Middle frontal gyrus (tissue), 1 donor: Measurements from ENCODE around the gene ADCY4.

ENCODE experiments used
- DNase-seq: peaks from one replicate; pipeline ENCODE4 v3.0.0-alpha.2; 2015; ENCODE audit warnings: low spot score; ENCODE audit errors: extremely low spot score

The ADCY4 gene

DNA sequence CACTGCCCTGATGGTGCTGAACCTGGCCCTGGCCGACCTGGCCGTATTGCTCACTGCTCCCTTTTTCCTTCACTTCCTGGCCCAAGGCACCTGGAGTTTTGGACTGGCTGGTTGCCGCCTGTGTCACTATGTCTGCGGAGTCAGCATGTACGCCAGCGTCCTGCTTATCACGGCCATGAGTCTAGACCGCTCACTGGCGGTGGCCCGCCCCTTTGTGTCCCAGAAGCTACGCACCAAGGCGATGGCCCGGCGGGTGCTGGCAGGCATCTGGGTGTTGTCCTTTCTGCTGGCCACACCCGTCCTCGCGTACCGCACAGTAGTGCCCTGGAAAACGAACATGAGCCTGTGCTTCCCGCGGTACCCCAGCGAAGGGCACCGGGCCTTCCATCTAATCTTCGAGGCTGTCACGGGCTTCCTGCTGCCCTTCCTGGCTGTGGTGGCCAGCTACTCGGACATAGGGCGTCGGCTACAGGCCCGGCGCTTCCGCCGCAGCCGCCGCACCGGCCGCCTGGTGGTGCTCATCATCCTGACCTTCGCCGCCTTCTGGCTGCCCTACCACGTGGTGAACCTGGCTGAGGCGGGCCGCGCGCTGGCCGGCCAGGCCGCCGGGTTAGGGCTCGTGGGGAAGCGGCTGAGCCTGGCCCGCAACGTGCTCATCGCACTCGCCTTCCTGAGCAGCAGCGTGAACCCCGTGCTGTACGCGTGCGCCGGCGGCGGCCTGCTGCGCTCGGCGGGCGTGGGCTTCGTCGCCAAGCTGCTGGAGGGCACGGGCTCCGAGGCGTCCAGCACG is 18.9 kb downstream of the ADCY4 start:
- DNase-seq = no peak

DNA sequence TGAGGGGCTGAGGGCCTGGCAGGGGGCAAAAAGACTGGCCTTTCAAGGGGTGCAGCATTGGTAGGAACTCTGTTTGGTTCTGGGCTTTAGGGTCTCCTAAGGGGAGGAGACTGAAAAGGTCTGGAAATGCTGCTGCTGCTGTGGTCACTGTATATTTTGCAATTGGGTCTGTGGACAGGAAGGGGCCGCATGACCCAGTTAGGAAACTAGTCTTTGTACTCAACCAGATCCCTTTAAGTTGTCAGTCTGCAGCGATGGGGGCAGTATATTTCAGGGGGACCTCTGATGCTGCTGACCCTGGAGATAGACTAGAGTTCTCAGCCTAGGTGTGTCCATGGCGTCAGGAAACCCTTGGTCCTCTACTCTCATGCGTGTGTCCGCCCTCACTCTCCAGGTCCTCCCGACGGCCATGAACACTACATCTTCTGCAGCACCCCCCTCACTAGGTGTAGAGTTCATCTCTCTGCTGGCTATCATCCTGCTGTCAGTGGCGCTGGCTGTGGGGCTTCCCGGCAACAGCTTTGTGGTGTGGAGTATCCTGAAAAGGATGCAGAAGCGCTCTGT is 19.5 kb downstream of the ADCY4 start:
- DNase-seq = no peak

GRCh38 chr14:24314377-24315193 is 20.3 kb downstream of the ADCY4 start:
- no peak for DNase-seq

DNA sequence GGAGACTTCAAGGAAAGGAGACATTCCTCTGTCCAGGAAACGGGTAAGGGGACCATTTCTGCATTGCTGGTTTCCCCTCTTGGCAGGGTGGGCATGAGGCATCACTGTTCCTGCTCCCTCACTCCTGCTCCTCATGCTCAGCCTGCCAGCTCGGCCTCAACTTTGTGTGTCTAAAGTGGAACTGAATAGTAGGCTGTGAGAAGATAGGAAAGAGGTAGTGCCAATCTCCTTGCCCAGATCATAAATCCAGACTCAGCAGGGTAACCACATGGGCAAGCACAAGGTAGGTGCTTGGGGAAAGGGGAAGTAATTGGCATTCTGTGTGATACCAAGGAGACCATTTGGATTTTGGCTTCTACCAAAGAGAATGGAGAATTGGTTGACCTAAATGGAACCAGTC is 21.0 kb downstream of the ADCY4 start:
- no peak for DNase-seq

- DNase-seq = no peak
Observed at GRCh38 chr14:24312736-24313507, 21.9 kb downstream of the ADCY4 start.

DNA sequence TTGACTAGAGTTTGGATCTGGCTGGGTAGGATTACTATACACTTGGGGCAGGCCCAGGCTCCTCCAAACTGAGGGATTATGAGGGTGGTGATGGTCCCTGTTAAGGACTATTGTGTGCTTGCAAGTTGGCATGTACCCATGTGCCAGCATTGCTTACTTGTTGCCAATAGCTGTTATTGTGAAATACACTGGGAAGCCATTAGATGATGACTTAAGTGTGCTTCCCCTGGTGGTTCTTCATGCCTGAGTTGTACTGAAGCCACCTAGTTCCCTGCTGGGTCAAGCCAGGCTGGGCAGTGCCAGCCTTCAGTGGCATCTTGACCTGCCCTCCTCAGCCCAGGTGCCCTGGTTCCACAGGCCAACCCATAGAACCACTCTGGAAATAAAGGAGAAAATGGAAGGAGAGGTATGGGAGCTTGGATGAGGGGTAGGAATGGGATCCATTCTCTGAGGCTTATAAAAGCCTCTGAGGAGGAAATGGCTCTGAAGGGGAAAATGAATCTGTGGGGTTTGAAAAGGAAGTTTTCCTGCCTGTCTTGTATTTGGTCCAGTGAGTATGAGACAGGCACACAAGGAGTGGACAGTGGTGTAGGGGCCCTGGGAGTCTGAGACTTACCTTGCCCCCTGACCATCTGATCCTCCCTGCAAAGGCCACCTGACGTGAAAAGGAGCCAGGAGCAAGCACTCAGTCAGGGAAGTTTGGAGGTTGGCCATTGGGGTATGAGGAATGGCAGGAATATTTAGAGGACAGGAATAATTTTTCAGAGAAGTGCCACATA is 22.8 kb downstream of the ADCY4 start:
- no peak for DNase-seq

DNA sequence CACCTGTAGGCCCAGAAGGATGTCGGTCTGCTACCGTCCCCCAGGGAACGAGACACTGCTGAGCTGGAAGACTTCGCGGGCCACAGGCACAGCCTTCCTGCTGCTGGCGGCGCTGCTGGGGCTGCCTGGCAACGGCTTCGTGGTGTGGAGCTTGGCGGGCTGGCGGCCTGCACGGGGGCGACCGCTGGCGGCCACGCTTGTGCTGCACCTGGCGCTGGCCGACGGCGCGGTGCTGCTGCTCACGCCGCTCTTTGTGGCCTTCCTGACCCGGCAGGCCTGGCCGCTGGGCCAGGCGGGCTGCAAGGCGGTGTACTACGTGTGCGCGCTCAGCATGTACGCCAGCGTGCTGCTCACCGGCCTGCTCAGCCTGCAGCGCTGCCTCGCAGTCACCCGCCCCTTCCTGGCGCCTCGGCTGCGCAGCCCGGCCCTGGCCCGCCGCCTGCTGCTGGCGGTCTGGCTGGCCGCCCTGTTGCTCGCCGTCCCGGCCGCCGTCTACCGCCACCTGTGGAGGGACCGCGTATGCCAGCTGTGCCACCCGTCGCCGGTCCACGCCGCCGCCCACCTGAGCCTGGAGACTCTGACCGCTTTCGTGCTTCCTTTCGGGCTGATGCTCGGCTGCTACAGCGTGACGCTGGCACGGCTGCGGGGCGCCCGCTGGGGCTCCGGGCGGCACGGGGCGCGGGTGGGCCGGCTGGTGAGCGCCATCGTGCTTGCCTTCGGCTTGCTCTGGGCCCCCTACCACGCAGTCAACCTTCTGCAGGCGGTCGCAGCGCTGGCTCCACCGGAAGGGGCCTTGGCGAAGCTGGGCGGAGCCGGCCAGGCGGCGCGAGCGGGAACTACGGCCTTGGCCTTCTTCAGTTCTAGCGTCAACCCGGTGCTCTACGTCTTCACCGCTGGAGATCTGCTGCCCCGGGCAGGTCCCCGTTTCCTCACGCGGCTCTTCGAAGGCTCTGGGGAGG is 23.9 kb downstream of the ADCY4 start, which contains the start of gene LTB4R:
TSS of gene LTB4R (plus strand) at position 857 of the 959 bp plus-strand sequence. CDS start 4,150 bp downstream, outside the sequence.
- peak; percentile 31 for DNase-seq

- no peak for DNase-seq
Observed at GRCh38 chr14:24310265-24310645, 24.6 kb downstream of the ADCY4 start.

DNA sequence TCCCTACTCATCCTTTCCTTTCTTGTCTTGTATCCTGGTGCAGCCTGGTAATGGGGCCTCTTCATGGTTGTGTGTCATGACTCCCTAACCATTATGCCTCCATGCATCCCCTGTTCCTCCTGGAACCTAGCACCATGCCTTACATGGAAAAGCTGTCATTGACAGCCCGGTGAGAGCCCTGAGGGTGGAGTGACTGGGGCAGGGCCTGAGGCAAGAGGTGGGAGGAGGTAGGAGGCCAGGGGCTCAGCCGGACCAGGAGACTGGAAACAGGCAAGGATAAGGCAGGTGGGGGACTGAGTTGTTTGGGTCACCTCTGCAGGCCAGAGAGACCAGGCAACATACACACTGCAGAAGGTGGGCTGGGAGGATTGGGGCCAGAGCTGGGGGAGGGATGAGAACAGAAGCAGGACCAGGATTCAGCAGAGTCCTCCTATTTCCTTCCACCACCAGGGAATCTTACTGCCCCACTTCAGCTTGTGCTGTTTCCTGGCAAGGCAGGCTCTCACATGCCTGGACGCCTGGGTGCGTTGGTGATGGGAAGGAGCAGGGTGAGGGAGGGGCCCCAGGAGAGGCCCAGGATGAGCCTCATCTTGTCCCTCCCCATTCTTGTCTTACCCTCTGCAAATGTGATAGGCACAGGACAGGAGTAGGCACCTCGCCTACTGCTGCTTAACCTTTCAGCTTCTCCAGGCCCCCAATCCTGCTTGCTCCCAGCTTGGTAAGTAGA is 25.2 kb downstream of the ADCY4 start, which contains the start of gene LTB4R2:
TSS of gene LTB4R2 (plus strand) at position 603 of the 727 bp plus-strand sequence. CDS start 525 bp downstream, outside the sequence.
- DNase-seq = no peak

DNA sequence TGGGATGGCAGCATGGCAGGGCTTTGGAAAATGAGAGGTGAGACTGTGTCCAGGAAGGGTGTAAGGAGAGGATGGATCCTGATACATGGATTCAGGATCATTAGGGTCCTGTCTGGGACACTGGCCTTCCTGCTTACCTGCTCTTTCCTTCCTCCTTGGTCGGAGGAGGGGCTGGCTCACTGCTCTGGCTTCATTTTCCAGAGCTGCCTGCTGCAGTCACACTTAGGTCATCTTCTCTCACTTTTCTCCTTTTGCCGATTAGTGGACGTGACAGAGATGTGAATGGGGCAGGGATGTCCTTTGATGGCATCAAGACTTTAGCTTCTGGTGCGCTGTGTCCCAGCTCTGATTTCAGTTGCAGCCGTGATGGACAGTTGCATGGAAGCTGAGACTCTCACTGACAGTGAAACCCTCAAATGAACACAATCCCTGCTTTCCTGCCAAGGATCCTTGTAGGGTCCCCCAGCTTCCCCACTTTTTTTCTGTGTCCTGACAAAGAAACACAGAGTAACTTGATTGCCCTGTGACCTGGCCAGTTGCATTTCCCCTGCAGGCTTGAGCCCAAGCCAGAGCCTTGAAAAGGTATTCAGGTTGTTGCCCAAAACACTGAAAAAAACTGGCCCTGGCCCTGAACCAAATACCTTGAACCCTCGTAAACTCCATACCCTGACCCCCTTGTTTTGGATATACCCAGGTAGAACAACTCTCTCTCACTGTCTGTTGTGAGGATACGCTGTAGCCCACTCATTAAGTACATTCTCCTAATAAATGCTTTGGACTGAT is 26.3 kb downstream of the ADCY4 start:
- DNase-seq = no peak

DNA sequence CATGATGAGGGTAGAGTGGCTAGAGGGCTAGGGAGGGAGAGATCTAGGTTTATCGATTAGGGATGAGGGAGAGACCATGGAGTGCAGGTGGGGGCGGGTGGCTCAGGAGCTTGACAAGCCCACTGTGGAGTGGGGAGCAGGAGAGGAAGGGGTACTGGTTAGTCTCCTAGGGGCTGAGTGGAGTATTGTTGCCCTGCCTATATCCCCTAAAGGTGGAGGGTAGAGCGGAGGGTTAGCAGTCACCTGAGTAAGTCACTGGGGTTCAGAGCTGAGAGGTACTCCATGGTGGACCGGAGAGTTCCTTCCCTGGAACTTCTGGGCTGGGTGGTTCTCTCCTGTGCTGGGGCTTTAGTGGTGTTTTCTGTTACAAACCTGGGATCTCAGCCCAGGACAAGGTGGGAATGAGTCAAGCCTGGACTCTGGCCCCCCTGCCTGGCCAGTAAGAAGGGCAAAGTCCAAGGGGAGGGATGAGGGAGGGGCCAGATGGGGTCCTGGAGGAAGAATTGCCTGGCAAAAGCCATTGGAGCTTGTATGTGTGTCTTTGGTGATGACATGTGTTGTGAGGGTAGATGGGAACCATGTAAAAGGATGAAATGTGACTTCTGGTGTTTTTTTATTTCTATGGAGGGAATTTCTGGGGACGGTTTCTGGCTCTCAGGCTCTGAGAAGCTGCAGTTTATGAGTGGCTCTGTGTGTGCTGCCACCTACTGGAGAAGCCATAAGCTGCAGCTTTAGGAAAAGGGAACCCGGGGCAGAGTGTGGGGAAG is 27.1 kb downstream of the ADCY4 start, which contains the start of gene CIDEB:
TSS of gene CIDEB (minus strand) at position 403 of the 767 bp plus-strand sequence. CDS start at position 284, 119 bp downstream.
- no peak for DNase-seq

DNA sequence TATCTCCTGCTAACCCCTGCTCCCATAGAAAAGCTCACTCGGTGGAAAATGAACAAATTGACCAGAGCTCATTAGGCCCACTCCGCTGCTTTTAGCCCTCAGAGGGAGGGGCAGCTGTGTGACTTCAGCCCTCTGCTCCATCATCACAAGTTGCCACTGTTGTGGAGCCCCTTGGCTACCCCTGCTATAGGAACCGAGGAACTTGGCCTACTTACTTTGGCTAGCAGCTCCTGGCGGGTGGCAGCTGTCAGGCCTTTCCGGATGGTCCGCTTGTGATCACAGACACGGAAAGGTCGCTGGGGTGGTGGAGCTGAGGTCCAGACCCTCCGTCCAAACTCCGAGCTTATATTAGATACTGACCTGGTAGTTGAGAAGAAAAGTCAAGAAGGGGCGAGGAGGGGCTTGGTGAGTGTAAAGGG is 27.7 kb downstream of the ADCY4 start:
- no peak for DNase-seq

- no peak for DNase-seq
Observed at GRCh38 chr14:24304019-24304387, 30.9 kb downstream of the ADCY4 start.

DNA sequence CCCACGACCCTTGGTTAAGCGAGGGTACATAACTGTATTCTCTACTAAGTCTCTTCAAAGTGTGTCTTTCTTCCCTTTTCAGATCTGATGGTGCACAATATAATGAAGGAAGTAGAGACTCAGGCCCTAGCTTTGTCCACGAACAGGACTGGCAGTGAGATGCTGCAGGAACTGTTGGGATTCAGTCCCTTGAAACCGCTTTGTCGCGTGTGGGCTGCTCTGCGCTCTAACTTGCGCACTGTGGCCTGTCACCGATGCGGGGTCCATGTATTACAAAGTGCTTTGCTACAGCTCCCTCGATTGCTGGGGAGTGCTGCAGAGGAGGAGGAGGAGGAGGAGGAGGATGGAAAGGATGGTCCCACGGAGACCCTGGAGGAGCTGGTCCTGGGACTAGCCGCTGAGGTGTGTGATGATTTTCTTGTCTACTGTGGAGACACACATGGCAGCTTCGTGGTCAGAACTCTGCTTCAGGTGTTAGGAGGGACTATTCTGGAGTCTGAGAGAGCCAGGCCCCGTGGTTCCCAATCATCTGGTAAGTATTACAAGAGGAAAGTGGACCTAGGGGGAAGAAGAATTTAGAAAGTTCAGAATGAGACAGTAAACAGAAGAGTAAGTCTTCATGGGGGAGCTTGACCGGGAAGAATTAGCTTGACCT is 34.4 kb downstream of the ADCY4 start:
- DNase-seq = no peak

DNA sequence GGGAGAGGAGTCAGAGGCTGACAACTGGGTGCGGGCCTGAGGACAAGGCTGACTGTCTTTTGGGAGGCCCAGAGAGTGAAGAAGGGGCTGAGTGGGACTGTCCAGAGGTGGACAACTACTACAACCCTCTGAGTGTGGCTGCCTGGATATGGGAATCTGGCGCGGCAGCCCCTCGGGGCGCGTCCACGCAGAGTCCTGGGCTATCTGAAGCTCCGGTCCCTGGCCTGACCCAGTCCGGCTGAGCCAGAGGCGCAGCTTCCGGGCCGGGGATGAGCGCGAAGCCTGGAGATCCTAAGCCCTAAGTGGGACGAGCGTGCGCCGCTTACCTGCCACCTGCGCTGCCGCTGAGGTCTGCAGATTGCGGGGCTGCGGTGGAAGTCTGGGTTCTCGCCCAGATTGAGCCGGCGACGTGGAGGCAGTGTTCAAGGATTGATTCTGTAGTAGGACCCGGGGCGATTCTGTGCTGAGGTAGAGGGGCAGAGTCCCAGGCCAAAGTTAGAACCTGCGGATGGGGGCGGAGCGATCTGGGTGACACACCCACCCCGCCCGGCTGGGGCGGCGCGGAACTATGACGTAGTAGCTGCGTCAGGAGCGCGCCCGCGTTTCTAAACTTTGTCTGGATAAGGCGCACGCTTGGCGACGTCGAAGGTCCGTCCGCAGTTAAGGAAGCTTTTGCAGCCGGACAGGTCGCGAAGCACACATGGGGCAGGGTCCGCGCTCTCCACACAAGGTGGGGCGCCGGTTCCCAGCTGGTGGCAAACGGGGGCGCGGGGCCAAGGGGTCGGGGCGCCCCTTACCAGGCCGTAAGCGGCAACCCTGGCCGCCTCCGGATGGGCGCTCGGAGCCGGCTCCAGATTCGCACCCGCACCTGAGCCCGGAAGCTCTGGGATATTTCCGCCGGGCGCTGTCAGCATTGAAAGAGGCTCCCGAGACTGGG is 35.3 kb downstream of the ADCY4 start, which contains the start of the genes DHRS1 and NOP9:
TSS of gene DHRS1 (minus strand) at position 526 of the 937 bp plus-strand sequence. CDS start 674 bp downstream, outside the sequence.
TSS of gene NOP9 (plus strand) at position 596 of the 937 bp plus-strand sequence. CDS start at position 701, 105 bp downstream.
- DNase-seq = peak; percentile 84
